H1 (cell line): Measurements from ENCODE around the gene CANT1. TPM values are rescaled to one million over a fixed set of nuclear protein-coding genes. Genes with fewer than 3 reads are reported as not detected.

Experiments used
- HDAC2 ChIP-seq, 2 experiments: fragments of 300-600 bp in 1 of 2; sonication (generic) in 1 of 2; IDR thresholded peaks; 2 replicates each; pipeline ENCODE4 v1.6.1; 2011 to 2012; ENCODE audit warnings: low read depth in 2 of 2, low read length in 2 of 2, mild to moderate bottlenecking in 2 of 2, moderate library complexity in 2 of 2, borderline replicate concordance in 1 of 2, inconsistent platforms in 1 of 2
- SP2 ChIP-seq: IDR thresholded peaks from 2 replicates; pipeline ENCODE4 v1.6.1; 2012; ENCODE audit warnings: mild to moderate bottlenecking, low read length, inconsistent platforms
- polyA plus RNA-seq, 7 experiments: library from polyadenylated mRNA; depleted of rRNA in 3 of 7; stranded (reverse) in 5 of 7; unstranded in 2 of 7; fragments of >200 nt in 5 of 7; fragments of 200-250 nt in 2 of 7; gene quantifications; 1 replicate in 5 of 7; 2 replicates in 1 of 7; 4 replicates in 1 of 7; pipeline versions ENCODE4 v1.2.1 to v1.2.3, GENCODE V29; 2011 to 2013; ENCODE audit warnings: missing spikeins in 2 of 7, mixed read lengths in 2 of 7
- total RNA-seq: library from RNA; stranded (reverse); fragmentation: NEBNext Ultra II Directional; extraction: Animal tissue kit (Norgen Biotek cat#: 25700); gene quantifications from 2 replicates; pipeline ENCODE4 v1.2.1, GENCODE V29; 2021

Gene CANT1
- total and polyA plus RNA-seq, 2 of the 8 experiments (the other 6 are each of a cell fraction or from before 2014, with no cell fraction given): 23.0 to 32.6 TPM

DNA sequence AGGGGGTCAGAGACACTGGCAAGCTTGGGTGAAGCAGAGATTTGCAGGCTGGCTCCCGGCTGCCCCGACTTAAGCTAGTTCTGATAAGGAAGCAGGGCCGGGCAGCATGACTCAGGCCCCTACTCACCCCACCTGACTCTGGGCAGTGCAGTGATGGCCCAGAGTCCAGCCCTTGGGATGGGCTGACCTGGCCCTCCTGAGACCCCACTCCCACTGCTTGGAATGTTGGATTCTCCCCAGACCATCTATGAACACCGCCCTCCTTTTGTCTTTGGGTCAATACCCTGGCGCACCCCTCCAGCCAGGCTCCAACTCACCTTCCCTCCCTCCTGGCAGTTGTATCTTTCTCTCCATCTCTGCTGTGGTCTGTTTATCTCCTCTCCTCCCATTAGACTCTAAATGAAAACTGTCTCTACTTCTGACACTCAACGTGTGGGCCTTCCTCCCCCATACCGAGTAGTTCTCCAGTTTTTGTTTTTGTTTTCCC is 50.9 kb downstream of the CANT1 start (continued):
- TF ChIP-seq HDAC2 (IDR thresholded peaks at IDR 0.05; ENCODE audit: borderline replicate concordance in 1 of 2, low read depth in 2 of 2, low read length in 2 of 2) (no peak), SP2 (no peak)
